Adipocyte (in vitro differentiated cells): Measurements from ENCODE around the gene HOTAIR.

ENCODE experiments used
- DNase-seq: peaks from one replicate; pipeline ENCODE4 v3.0.0-alpha.2; 2015; ENCODE audit warnings: low read depth
- H3K27me3 ChIP-seq: replicated peaks from 2 replicates; pipeline ENCODE4 v1.7.0; 2013; ENCODE audit warnings: mild to moderate bottlenecking, low read length, moderate library complexity; ENCODE audit not compliant: control insufficient read depth, insufficient read depth
- H3K36me3 ChIP-seq: 2 replicates; pipeline ENCODE4 v1.7.0; 2013; ENCODE audit warnings: low read length, mild to moderate bottlenecking, moderate library complexity; ENCODE audit not compliant: control insufficient read depth, insufficient read depth, severe bottlenecking
- H3K4me1 ChIP-seq: 2 replicates; pipeline ENCODE4 v1.7.0; 2013; ENCODE audit warnings: mild to moderate bottlenecking, low read length, moderate library complexity; ENCODE audit not compliant: control insufficient read depth, insufficient read depth
- H3K4me3 ChIP-seq: 2 replicates; pipeline ENCODE4 v1.7.0; 2013; ENCODE audit warnings: mild to moderate bottlenecking, low read length, moderate library complexity
- H3K9ac ChIP-seq: 2 replicates; pipeline ENCODE4 v1.7.0; 2013; ENCODE audit warnings: mild to moderate bottlenecking, low read length, moderate library complexity
- H3K9me3 ChIP-seq: 2 replicates; pipeline ENCODE4 v1.7.0; 2013; ENCODE audit warnings: mild to moderate bottlenecking, low read length, moderate library complexity; ENCODE audit not compliant: control insufficient read depth

Gene HOTAIR

GRCh38 chr12:54002278-54002914 is 27.6 kb upstream of the HOTAIR start:
- peaks cover 60% of the 10 kb centered on the region for H3K4me1 ChIP-seq
- H3K36me3 ChIP-seq = peaks cover 6% of the 10 kb centered on the region
- peak overlapping the region; percentile 96 for H3K9ac ChIP-seq
- DNase-seq = no peak
- H3K27me3 ChIP-seq = no peaks in the 10 kb centered on the region
- H3K9me3 ChIP-seq = no peaks in the 10 kb centered on the region
- peak overlapping the region; percentile 94 for H3K4me3 ChIP-seq

GRCh38 chr12:54001283-54002187 is 26.8 kb upstream of the HOTAIR start:
- peak overlapping the region; percentile 96 for H3K9ac ChIP-seq
- peaks cover 60% of the 10 kb centered on the region for H3K4me1 ChIP-seq
- peak overlapping the region; percentile 94 for H3K4me3 ChIP-seq
- H3K9me3 ChIP-seq = no peaks in the 10 kb centered on the region
- no peaks in the 10 kb centered on the region for H3K27me3 ChIP-seq
- H3K36me3 ChIP-seq = peaks cover 6% of the 10 kb centered on the region
- no peak for DNase-seq

- H3K9ac ChIP-seq = peak within 1 kb of the TSS; percentile 96
- H3K36me3 ChIP-seq = peaks cover 6% of the 10 kb centered on the region
- DNase-seq = peak; percentile 16
- peak within 1 kb of the TSS; percentile 94 for H3K4me3 ChIP-seq
- no peaks in the 10 kb centered on the region for H3K9me3 ChIP-seq
- peaks cover 65% of the 10 kb centered on the region for H3K4me1 ChIP-seq
- H3K27me3 ChIP-seq = no peaks in the 10 kb centered on the region
Observed at GRCh38 chr12:54000116-54001114, 25.7 kb upstream of the HOTAIR start, which contains the start of gene HOXC9. Gene HOXC9, plus strand, starts transcription at chr12:54000161. Its CDS starts 28 bp downstream, at chr12:54000189.

- Histone ChIP-seq H3K4me1 (peaks cover 64% of the 10 kb centered on the region), H3K9ac (peak overlapping the region; percentile 96), H3K9me3 (no peaks in the 10 kb centered on the region), H3K27me3 (no peaks in the 10 kb centered on the region), H3K4me3 (peak overlapping the region; percentile 94), H3K36me3 (peaks cover 6% of the 10 kb centered on the region)
- DNase-seq = no peak
Observed at GRCh38 chr12:53999559-54000115, 24.9 kb upstream of the HOTAIR start.

- DNase-seq = no peak
- Histone ChIP-seq H3K36me3 (peaks cover 6% of the 10 kb centered on the region), H3K4me1 (peaks cover 56% of the 10 kb centered on the region), H3K4me3 (peak overlapping the region; percentile 94), H3K9ac (peak overlapping the region; percentile 96), H3K9me3 (no peaks in the 10 kb centered on the region), H3K27me3 (no peaks in the 10 kb centered on the region)
Observed at GRCh38 chr12:53998900-53999236, 24.1 kb upstream of the HOTAIR start.

GRCh38 chr12:53998110-53998899 is 23.6 kb upstream of the HOTAIR start:
- Histone ChIP-seq H3K27me3 (no peaks in the 10 kb centered on the region), H3K4me3 (peak overlapping the region; percentile 94), H3K4me1 (peaks cover 56% of the 10 kb centered on the region), H3K9ac (peak overlapping the region; percentile 96), H3K9me3 (no peaks in the 10 kb centered on the region), H3K36me3 (peaks cover 6% of the 10 kb centered on the region)
- DNase-seq = no peak

- peaks cover 58% of the 10 kb centered on the region for H3K4me1 ChIP-seq
- no peaks in the 10 kb centered on the region for H3K36me3 ChIP-seq
- H3K9me3 ChIP-seq = no peaks in the 10 kb centered on the region
- H3K27me3 ChIP-seq = no peaks in the 10 kb centered on the region
- H3K9ac ChIP-seq = peak overlapping the region; percentile 96
- H3K4me3 ChIP-seq = peak overlapping the region; percentile 94
- DNase-seq = no peak
Observed at GRCh38 chr12:53997204-53998109, 22.7 kb upstream of the HOTAIR start.

- Histone ChIP-seq H3K9ac (peak overlapping the region; percentile 96), H3K9me3 (no peaks in the 10 kb centered on the region), H3K4me3 (peak overlapping the region; percentile 94), H3K4me1 (peaks cover 59% of the 10 kb centered on the region), H3K27me3 (no peaks in the 10 kb centered on the region), H3K36me3 (no peaks in the 10 kb centered on the region)
- no peak for DNase-seq
Observed at GRCh38 chr12:53996240-53997203, 21.8 kb upstream of the HOTAIR start.
